Astrocyte of the spinal cord (primary cell): Measurements from ENCODE around the gene XRCC1.

Experiments
- DNase-seq: peaks from one replicate; pipeline ENCODE4 v3.0.0; 2011; ENCODE audit warnings: low read depth, low spot score
- H3K4me3 ChIP-seq: 2 replicates; pipeline ENCODE4 v1.5.1; 2011; ENCODE audit warnings: low read depth, mild to moderate bottlenecking, low read length, moderate library complexity
- CTCF ChIP-seq: IDR thresholded peaks from 2 replicates; pipeline ENCODE4 v1.5.1; 2012; ENCODE audit warnings: low read depth, mild to moderate bottlenecking, low read length, inconsistent platforms
- in situ Hi-C: cut with HindIII; loops from 2 replicates; pipeline ENCODE4 v1.10.0; 2017; ENCODE audit warnings: low sequenced_read_pairs

XRCC1 gene

GRCh38 chr19:43545981-43546380, 29.3 kb downstream of the XRCC1 start:
- in situ Hi-C loops = no loop called here
- no peak overlapping the region for H3K4me3 ChIP-seq
- no peak for DNase-seq
- TF ChIP-seq CTCF = no peak

- in situ Hi-C loops = no loop called here
- no peak overlapping the region for H3K4me3 ChIP-seq
- no peak for DNase-seq
- TF ChIP-seq CTCF = no peak
Observed at GRCh38 chr19:43545276-43545675, 30.1 kb downstream of the XRCC1 start.

GRCh38 chr19:43544077-43544476, 31.2 kb downstream of the XRCC1 start:
- DNase-seq = no peak
- H3K4me3 ChIP-seq = no peak overlapping the region
- no peak for TF ChIP-seq CTCF
- in situ Hi-C loops = no loop called here

GRCh38 chr19:43541920-43542650, 33.2 kb downstream of the XRCC1 start:
- in situ Hi-C loops = no loop called here
- H3K4me3 ChIP-seq = no peak overlapping the region
- no peak for DNase-seq
- TF ChIP-seq CTCF = no peak

GRCh38 chr19:43540381-43540780, 34.9 kb downstream of the XRCC1 start:
- in situ Hi-C loops = no loop called here
- TF ChIP-seq CTCF = no peak
- H3K4me3 ChIP-seq = no peak overlapping the region
- DNase-seq = no peak

GRCh38 chr19:43538922-43539321, 36.4 kb downstream of the XRCC1 start:
- H3K4me3 ChIP-seq = no peak overlapping the region
- no peak for TF ChIP-seq CTCF
- no peak for DNase-seq
- in situ Hi-C loops = no loop called here
